Stimulated activated CD8-positive, alpha-beta memory T cell treated with anti-CD3 and anti-CD28 coated beads, Interleukin-15, amount 100 ng/mL, for 4 hours (primary cell): ENCODE results near the gene GNAZ.

ENCODE experiments used
- DNase-seq, 2 donors: peaks; one replicate each; pipeline ENCODE4 v3.0.0-alpha.2; 2020; ENCODE audit warnings: low read depth in 2 of 2

The GNAZ gene

DNA sequence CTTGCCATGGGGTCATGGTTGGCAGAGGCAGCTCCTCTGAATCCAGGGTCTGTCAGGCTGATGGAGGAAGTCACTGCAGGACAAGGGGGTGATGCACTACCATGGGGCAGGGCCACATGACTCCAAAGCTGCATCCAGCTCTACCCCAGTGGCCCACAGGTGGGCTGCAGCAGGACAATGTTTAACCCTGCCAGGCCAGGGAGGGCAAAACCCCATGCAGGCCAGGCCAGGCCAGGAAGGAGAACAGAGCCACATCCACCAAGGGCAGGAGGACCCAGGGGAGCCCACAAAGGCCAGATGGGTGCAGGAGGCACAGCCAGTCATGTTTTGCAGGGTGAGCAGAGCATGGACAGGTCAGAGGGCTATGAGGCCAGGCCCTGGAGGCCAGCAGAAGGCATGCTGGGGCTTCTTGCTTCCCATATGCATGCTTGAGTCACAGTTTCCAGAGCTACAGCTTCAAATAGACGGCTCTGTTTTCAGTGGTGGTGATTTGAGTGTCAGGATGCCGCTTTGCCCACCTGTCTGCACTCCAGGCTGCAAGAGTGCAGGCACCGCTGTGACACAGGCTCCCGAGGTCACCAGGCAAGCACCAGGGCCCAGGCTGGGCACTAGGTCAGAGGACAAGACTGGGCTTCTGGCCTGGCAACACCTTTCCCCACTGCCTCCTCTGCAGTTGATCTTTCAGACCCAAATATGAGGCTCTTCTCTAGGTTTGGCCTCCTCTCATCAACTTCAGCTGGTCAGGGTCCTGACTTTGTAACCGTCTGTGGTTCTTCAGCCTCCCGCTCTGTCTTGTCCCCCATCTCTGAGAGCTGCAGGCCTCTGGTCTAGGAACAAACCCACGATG lies 48.6 kb downstream of the GNAZ start:
- no peak for DNase-seq

- DNase-seq, result peak in 1 of 2 donors; percentile 20
Measured at GRCh38 chr22:23119494-23120414, 49.4 kb downstream of the GNAZ start.

GRCh38 chr22:23120415-23120899 lies 50.1 kb downstream of the GNAZ start:
- no peak for DNase-seq

GRCh38 chr22:23121000-23121421 lies 50.7 kb downstream of the GNAZ start:
- DNase-seq, result no peak

DNA sequence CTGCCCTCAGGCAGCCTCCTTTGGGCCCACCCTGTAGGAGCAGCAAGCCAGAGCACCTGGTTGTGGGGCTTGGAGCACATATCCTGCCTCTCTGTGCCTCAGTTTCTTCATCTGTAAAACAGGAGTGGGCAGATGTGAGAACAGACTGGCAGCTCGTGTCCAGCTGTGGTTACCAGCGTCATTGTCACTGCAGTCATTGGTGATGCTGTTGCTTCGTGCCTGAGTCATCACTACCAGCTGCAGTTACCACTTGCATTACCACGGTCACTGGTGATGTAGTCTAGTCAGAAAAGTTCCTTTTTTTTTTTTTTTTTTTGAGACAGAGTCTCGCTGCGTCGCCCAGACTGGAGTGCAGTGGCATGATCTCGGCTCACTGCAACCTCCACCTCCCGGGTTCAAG lies 51.1 kb downstream of the GNAZ start:
- DNase-seq, result no peak

- DNase-seq, result no peak
Measured at GRCh38 chr22:23122216-23122957, 52.1 kb downstream of the GNAZ start.

- no peak for DNase-seq
Measured at GRCh38 chr22:23122992-23123803, 52.9 kb downstream of the GNAZ start.

DNA sequence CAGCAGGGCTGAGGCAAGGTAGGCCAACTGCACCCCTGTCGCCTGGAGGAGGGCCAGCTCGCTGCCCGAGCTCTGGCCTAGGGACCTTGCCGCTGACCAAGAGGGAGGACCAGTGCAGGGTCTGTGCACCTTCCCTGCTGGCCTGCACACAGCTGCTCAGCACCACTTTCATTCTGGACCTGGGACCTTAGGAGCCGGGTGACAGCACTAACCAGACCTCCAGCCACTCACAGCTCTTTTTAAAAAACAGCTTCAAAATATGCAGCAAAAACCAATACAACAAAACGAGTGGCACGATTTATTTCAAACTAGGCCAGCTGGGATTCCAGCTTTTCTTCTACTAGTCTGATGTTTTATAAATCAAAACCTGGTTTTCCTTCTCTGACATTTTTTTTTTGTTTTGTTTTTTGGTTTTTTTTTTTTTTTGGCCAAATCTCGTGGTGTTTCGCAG lies 53.5 kb downstream of the GNAZ start:
- DNase-seq, result no peak

DNA sequence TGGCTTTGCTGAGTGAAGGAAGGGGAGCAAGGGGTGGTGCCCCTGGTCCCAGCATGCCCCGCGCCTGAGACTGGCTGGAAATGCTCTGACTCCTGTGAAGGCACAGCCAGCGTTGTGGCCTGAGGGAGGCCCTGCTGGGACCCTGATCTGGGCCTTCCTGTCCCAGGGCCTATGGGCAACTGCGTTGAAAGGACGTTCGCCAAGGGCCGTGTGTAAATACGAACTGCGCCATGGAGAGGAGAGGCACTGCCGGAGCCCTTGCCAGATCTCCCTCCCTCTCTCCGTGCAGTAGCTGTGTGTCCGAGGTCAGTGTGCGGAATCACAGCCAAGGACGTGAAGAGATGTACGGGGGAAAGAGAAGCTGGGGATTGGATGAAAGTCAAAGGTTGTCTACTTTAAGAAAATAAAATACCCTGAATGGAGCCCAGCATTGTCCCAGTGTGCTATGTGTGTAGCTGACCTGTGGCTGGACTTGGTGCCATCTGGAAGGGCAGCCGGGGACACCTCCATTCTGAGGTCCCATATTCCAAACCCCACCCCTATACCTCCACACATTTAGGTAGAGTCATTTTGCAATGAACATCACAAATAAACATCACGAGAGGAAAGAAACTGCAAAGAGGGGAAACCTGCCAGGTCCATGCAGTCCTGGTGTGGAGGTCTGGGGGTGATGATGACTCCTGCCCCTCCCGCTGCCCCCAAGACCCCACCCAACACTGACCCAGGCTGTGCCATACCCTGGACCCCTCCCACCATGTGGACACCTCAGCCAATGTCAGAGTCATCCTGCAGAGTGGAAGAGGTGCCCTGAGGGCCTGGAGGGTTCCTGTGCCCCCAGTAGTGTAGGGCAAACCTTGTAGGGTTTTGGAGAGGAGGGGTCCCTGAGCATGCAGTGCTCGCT lies 54.5 kb downstream of the GNAZ start:
- no peak for DNase-seq

GRCh38 chr22:23125512-23126103 lies 55.3 kb downstream of the GNAZ start:
- DNase-seq, result no peak

GRCh38 chr22:23126165-23127054 lies 56.1 kb downstream of the GNAZ start:
- DNase-seq, result no peak

DNA sequence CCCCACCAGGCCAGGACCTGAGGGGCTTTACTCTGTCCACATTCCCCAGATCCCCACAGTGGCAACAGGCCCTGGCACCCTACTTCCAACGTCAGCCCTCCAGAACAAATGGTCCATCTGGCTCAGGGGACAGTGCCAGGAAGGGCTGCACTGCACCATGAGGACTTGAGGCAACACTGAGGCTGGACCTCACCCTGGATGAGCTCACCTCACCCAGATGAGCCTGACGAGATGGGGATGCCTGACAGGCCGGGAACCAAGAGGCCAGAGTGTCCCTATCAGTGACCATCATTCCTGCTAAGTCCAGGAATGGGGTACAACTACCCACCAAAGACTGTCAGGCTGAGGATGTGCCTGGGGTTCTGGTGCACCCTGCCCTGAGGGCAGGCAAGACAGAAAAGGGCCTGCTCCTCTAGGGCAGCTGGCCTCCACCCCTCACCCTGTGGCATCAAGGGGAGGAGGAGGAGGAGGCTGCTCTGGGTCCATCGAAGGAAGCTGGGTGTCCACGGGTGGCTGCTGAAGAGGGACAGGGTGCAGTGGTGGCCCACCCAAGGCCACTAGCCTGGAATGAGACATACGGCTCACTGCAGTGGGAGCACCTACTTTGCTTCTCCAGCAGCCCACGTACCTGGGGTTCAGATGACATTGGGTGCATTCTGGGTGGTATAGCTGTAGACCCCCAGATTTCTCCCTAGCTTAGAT lies 56.9 kb downstream of the GNAZ start:
- no peak for DNase-seq

DNA sequence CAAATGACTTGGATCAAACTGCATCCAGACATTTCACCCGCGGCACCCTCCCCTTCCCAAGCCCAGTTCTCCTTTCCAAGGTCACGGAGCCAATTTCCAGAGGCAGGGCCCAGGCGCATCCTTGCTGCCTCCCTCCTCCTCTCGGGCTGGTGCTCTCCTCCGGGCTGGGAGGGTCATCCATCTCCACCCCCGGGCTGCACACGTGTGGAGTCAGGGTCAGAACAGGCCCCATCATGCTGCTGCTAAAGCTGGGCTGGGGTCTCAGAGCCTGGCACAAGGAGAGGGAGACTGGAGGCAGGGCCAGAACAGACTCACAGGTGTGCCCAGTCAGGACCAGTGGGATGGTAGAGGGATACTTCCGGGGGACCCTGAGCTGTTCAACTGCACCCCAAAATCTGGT lies 57.5 kb downstream of the GNAZ start:
- DNase-seq, result no peak

GRCh38 chr22:23128269-23129108 lies 58.2 kb downstream of the GNAZ start:
- peak; percentile 26 to 52 for DNase-seq

DNA sequence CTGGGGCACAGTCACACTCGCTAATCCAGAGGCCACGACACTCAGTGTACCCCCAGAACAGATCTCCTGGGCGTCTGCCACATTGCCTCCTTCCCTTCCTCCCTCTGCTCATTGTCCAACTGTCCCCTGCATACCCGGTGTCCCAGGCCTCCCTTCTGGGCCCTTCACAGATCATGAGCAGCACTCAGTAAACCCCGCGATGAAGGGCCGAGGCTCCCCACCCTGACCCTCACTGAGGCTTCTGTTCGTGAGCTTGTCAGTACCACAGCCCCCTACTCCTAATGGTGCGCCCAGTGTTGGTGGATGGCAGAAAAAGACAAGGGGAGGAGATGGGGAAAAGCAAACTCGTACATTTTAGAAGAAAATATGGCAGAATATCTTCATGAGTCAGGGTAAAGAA lies 58.8 kb downstream of the GNAZ start:
- no peak for DNase-seq

DNA sequence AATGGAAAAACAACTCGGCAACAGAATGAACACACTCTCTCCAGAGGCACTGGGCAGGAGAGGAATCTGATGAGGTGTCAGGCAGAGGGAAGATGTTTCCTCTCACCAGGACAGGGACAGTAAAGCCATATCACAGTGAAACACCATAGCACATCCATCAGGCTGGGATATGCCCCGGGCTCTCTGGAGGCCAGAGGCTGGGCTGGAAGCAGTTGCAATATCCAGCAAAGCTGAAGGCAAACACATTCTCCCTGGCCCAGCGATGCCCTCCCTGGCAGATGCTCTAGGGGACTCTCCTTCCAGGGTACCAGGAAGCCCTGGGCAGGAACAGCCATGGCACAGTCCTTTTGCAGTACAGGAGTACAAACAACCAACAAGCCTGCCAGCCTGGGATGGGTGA lies 60.4 kb downstream of the GNAZ start:
- no peak for DNase-seq

DNA sequence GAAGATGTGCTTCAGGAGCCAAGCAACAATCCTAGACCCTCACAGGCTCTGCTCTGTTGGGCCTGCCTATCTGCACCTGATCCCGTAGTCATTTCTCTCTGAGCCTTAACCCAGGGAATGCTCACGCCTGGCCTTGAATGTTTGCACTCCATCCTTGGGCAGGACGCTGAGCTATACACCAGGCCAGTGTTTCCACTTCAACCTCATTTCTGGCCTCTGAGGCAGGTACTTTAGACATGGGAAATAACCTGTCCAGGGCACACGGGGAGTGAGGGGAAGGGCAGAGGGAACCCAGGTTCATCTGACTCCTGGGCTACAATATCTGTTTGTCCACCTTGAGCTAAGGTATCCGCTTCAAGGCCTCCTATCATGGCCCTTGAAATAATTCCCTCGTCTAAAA lies 61.6 kb downstream of the GNAZ start:
- no peak for DNase-seq
